ENCODE measurements around the gene THBD. TPM values are rescaled to one million over a fixed set of nuclear protein-coding genes. Genes with fewer than 3 reads are reported as not detected.

Gene THBD
- total RNA-seq, 1 experiment from 2014 or later, result 0.28 TPM

- no peaks in the 10 kb centered on the region for H3K79me2 ChIP-seq (ENCODE audit: insufficient read depth, low read length)
- no peak overlapping the region for H3K27ac ChIP-seq (ENCODE audit: insufficient read length, low read depth, low read length)
- no peak overlapping the region for H3K18ac ChIP-seq (ENCODE audit: insufficient read length, low read depth, low read length)
- no CpG with 5 or more reads among the region's 3 CpGs for WGBS (ENCODE audit: extremely low coverage, insufficient read length, low lambda C conversion rate)
- no peak overlapping the region for H3K4me2 ChIP-seq (ENCODE audit: insufficient read depth, insufficient read length, low read length)
- no peak overlapping the region for H3K9ac ChIP-seq (ENCODE audit: extremely low read depth, insufficient read length, low read length)
- no peaks in the 10 kb centered on the region for H4K20me1 ChIP-seq (ENCODE audit: control insufficient read depth, insufficient read depth, insufficient read length)
- H2BK15ac ChIP-seq (ENCODE audit: low read depth, low read length), result no peak overlapping the region
- no peak overlapping the region for H3K14ac ChIP-seq (ENCODE audit: insufficient read depth, low read length)
- TF ChIP-seq, protein P1, sequence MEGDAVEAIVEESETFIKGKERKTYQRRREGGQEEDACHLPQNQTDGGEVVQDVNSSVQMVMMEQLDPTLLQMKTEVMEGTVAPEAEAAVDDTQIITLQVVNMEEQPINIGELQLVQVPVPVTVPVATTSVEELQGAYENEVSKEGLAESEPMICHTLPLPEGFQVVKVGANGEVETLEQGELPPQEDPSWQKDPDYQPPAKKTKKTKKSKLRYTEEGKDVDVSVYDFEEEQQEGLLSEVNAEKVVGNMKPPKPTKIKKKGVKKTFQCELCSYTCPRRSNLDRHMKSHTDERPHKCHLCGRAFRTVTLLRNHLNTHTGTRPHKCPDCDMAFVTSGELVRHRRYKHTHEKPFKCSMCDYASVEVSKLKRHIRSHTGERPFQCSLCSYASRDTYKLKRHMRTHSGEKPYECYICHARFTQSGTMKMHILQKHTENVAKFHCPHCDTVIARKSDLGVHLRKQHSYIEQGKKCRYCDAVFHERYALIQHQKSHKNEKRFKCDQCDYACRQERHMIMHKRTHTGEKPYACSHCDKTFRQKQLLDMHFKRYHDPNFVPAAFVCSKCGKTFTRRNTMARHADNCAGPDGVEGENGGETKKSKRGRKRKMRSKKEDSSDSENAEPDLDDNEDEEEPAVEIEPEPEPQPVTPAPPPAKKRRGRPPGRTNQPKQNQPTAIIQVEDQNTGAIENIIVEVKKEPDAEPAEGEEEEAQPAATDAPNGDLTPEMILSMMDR (conservative IDR thresholded peaks at IDR 0.05), result no peak
- H3K23ac ChIP-seq (ENCODE audit: insufficient read length, low read depth, low read length), result no peak overlapping the region
- no peak overlapping the region for H2BK120ac ChIP-seq (ENCODE audit: low read depth, low read length, poor library complexity, severe bottlenecking)
- H3K79me1 ChIP-seq (ENCODE audit: insufficient read depth, low read depth, low read length, poor library complexity, severe bottlenecking), result no peaks in the 10 kb centered on the region
- Mint-ChIP-seq H3K4me3 (no peak overlapping the region), H3K27ac (no peak overlapping the region), H3K9me3 (no peaks in the 10 kb centered on the region), H3K4me1 (peaks cover 0 to 8% of the 10 kb centered on the region in 2 experiments; a peak in 3 of 4 replicates), H3K27me3 (ENCODE audit: low read depth) (peaks cover 36% of the 10 kb centered on the region), H3K36me3 (ENCODE audit: insufficient read depth in 1 of 3, low read depth in 3 of 3) (no peaks in the 10 kb centered on the region)
- H4K8ac ChIP-seq (replicated peaks; ENCODE audit: insufficient read length, low read depth, low read length), result no peak overlapping the region
- H2BK5ac ChIP-seq (ENCODE audit: insufficient read length, low read length), result no peak overlapping the region
- no peak overlapping the region for H3K56ac ChIP-seq (ENCODE audit: insufficient read length, low read depth, low read length)
- H2AFZ ChIP-seq (ENCODE audit: low read length), result no peak overlapping the region
- H3K4me1 ChIP-seq (ENCODE audit: insufficient read depth, low read length), result no peaks in the 10 kb centered on the region
- H3K9me3 ChIP-seq (ENCODE audit: control insufficient read depth, low read depth, low read length), result no peaks in the 10 kb centered on the region
- no peak for DNase-seq
- H4K91ac ChIP-seq (ENCODE audit: insufficient read length, low read depth, low read length), result no peak overlapping the region
- H3T11ph ChIP-seq (ENCODE audit: low read length), result no peak overlapping the region
- H4K5ac ChIP-seq (ENCODE audit: insufficient read length, low read depth, low read length), result no peak overlapping the region
- H3K23me2 ChIP-seq (ENCODE audit: insufficient read length, low read depth, low read length, poor library complexity, severe bottlenecking), result no peaks in the 10 kb centered on the region
- H2AK5ac ChIP-seq (ENCODE audit: insufficient read length, low read length), result no peak overlapping the region
- H2BK12ac ChIP-seq (ENCODE audit: insufficient read length, low read depth, low read length), result no peak overlapping the region
- no peak overlapping the region for H3K4ac ChIP-seq (ENCODE audit: low read depth, low read length)
- no peak overlapping the region for H2BK20ac ChIP-seq (ENCODE audit: low read depth, low read length, poor library complexity, severe bottlenecking)
- H3K27me3 ChIP-seq (ENCODE audit: insufficient read depth, low read length), result no peaks in the 10 kb centered on the region
Measured at GRCh38 chr20:23028392-23028791, 21.1 kb downstream of the THBD start.
